ENCODE results near the gene RBP4.

Gene RBP4

DNA sequence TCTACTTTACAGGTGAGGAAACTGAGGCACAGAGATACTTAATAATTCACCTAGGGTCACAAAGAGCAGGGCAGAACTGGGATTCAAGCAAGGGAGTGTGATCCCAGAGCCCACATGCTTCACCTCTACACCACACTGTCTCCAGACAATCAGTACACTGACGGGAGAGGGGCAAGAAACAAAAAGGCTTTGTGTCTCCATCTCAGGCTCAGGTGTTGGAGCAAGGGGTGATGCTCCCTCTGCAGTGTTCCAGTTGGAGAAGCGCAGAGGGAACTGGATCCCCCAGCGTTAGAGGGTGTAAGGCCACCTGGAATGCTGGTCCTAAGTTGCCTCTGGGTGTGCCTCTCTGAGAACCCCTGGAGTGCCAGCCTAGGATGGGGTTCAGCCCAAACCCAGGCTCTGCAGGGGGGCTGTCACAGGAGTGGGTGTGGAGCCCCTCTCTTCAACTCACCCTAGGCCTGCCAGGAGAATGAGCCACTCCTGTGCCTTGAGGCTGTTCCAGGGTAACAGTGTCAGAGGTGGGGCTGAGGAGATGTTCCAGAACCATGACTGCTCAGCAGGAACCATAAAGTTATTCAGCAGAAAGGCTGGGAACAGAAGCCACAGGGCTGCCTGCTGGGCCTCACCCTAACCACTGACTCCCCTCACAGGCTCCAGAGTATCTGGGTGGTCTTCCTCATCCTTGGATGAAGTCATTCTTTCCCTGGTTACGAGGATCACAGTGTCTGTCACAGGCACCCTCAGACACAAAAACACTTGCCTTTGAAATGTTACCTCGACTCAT is 5.5 kb downstream of the RBP4 start:
- no peak for DNase-seq

GRCh38 chr10:93594518-93594917 is 6.5 kb downstream of the RBP4 start:
- DNase-seq: no peak

- DNase-seq: no peak
Measured at GRCh38 chr10:93593749-93594148, 7.3 kb downstream of the RBP4 start.

DNA sequence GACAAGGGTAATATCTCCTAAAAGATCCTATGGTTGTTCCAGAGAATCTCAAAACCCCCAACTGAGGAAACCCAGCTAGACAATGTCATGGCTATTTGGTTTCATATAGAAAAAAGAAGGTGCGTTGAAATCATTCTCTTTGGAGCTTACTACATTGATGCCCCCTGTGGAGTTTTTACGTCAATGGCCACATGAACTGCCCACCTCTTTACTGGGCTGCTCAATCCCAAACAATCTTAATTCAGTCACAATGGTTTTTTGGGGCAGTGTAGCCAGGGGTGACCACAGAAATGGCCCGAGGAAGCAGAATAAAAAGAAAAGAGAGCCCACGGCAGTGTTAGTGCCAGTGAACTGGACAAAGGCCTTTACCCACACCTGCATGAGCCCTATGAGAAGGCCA is 7.8 kb downstream of the RBP4 start:
- no peak for DNase-seq

- DNase-seq: no peak
Measured at GRCh38 chr10:93591065-93591808, 9.8 kb downstream of the RBP4 start.

DNA sequence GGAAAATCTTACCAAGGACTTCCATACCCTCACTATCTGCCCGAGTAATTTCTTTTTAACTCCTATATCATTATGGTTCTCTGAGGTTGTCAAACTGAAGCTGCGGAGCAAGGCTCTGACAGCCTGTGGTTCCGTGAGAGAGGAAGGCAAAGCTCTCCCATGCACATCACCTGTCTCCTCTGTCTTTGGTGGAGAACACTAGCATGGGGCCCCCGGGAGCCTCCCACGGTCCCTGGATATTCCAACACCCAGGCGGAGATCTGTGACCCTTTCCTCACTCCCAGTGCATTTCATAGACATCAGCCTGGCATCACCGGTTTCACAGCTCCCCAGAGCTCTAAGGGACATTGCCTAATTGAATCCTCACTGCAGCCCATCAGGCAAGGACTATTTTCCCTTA is 10.4 kb downstream of the RBP4 start:
- no peak for DNase-seq

DNA sequence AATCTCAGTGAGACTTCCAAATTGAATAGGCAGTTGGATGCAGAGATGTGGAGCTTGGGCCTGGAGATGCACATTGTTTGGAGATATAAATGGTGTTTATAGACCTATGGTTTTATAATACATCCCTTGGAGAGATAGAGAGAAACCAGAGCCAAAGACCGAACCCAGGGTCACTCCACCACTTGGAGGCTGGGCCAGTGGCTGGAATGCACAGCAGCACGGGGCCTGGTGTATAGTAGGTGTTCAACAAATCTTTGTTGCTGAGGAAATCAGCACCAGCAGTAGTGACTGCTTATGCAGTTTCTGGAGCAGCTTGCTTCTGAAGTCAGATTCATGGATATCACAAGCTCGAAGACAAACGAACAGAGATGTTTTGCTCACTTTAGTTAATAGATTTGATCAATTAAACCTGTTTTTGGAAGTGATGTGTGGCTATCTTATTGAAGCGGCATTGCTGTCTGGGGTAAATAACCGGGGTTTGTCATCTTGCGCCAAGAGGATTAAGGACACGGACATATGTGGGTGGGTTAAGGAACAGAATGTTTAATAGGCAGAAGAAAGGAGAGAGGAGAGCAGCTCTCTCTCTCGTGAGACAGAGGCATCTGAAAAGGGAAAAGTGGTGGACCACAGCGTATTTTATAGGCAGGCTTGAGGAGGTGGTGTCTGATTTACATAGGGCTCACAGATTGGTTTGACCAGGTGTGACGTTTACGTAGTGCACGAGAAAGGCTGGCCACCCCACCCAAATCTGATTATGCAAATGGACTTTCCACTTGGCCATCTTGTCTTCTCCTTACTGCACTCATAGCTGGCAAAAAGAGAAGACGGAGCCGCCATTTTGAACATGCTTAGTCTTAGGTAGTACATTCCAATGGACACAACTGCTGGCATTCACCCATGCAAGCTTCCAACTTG is 11.1 kb downstream of the RBP4 start:
- no peak for DNase-seq

DNA sequence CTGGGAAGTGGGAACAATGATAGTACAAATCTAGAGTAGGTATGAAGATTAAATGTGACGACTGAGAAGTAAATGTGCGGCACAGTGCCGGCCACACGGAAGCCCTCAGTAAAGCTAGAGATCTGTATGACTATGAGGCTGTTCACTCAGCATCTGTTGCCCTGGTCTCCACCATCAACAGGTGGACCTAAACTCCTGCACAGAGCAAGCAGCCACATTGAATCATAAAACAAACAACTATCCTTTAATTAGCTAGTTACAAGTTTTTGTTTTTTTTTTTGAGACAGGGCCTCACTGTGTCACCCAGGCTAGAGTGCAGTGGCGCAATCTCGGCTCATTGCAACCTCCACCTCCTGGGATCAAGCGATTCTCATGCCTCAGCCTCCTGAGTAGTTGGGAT is 16.6 kb downstream of the RBP4 start:
- DNase-seq: no peak

DNA sequence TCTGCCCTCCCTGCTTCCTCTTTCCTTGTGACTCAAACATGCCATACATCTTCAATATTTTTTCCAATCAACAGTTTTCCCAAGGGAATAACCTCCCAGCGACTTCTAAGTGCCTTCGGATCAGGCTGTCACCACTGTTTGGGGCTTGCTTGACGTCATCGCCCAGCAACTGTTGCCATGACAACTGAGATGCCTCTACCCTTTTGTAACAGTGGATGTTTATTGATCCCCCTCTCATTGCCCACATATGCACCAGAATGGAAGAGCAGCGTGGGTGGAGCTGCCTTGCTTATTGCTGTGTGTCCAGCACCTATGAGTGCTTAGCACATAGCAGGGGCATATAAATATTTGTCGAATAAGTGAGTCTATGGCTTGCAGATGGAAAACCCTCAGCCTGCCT is 20.2 kb downstream of the RBP4 start:
- DNase-seq: no peak

GRCh38 chr10:93579985-93580711 is 20.9 kb downstream of the RBP4 start:
- no peak for DNase-seq

DNA sequence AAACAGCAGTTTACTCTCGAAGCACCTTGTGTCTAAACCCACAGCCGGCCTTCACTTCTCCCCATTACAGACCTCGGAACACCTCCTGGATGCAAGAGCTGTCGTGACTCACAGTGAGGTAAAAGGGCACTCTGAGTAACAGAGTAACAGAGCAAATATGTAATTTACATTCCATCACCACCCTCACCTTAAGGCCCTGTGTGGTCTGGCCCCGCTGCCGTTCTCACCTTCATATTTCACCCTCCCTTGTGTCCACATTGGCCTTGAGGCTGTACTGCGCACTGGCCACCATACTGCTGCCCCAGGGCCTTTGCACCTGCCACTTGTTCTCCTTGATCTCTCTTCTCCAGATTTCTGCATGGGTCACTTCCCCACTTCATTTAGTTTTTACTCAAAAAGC is 21.9 kb downstream of the RBP4 start:
- no peak for DNase-seq

- no peak for DNase-seq
Measured at GRCh38 chr10:93577565-93577964, 23.5 kb downstream of the RBP4 start.

DNA sequence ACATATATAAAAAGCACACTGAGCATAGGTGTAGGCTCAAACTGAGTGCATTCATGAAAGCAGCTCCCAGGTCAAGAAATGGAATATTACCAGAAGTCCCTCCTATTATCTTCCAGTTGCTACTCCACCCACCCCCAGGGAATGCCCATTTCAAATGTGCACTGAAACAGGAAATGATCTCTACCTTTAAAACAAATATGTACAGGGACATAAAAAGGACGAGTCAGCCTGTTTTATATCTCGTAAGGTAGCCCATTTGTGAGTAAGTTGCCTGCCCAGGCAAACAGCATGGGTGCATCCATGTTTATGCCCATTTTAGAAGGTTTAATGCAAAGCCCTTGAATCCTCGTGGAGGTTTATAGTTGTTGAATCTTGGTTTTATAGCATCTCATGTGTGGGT is 24.1 kb downstream of the RBP4 start:
- DNase-seq: no peak

DNA sequence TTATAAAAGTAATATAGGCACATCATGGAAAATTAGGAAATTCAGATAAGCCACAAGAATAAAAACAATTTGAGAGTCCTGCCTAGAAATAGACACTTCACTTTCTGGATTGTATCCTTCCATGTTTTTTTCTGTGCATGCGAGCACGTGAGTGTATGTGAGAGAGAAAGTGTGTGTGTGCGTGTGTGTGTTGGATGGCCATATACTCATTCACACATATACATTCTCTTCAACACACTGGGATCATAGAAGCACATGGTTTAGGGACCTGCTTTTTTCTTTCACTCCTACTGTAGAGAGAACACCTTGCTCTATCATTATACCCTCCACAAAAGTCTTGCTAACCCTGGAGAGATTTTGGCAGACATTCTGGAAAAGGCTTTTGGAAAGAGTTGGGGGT is 27.1 kb downstream of the RBP4 start:
- no peak for DNase-seq

DNA sequence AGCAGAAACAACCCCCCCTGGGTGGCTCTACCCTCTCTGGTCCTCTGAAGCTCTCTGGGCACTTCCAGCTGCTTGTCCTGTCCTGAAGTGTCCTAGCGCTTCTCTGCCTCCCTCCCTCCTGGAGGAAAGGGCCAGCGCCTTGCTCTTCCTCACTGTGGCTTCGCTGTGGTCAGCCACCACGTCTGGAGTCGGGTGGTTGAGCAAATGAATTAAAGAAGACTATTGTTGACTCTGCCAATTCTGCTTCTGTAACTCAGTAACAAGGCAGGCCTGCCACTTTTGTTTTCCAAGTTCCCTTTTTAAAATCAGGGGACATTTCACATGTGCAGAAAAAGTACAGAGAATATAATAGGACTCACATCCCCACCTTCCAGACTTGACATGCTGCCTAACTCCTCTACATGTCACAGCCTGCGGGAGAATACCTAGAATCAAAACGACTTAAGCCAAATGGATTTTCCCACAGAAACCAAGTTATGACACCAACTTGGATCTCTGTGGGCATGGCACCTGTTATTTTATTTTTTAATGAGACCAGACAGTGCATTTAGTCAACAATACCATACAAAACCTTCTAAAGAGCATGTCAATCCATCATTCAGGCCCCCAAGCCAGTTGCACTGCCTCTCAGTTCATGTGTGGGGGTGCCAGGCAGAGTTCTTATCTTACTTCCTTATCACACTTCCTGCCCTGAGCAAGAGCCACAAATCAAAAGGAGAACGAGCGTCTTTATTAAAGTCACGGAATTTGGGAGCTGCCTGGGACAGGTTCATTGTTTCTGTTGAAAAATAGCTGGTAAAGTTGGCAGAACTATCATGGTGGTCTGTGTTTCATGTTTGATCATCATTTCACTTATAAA is 27.8 kb downstream of the RBP4 start:
- no peak for DNase-seq

- no peak for DNase-seq
Measured at GRCh38 chr10:93572606-93573005, 28.4 kb downstream of the RBP4 start.

DNA sequence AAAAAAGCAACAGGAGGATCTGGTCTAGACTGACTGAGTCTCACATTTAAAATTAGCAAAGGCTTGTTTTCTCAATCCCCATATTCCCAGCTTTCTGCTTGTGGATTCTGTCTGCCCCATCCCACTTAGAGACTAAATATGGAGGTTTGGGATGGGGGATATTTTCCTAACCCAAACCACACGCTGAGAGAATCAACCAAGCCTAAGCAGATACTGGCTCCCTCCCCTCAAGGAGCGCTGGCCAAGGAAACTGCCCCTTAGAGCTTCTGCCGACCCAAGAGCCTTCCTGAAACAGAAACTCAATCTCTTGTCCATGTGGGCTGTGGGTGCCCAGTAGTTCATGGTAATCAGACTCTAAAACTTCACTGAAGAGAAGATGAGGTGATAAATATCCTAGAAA is 30.7 kb downstream of the RBP4 start:
- DNase-seq: no peak

GRCh38 chr10:93568105-93568390 is 33.0 kb downstream of the RBP4 start:
- no peak for DNase-seq

GRCh38 chr10:93567277-93568104 is 33.5 kb downstream of the RBP4 start:
- no peak for DNase-seq

DNA sequence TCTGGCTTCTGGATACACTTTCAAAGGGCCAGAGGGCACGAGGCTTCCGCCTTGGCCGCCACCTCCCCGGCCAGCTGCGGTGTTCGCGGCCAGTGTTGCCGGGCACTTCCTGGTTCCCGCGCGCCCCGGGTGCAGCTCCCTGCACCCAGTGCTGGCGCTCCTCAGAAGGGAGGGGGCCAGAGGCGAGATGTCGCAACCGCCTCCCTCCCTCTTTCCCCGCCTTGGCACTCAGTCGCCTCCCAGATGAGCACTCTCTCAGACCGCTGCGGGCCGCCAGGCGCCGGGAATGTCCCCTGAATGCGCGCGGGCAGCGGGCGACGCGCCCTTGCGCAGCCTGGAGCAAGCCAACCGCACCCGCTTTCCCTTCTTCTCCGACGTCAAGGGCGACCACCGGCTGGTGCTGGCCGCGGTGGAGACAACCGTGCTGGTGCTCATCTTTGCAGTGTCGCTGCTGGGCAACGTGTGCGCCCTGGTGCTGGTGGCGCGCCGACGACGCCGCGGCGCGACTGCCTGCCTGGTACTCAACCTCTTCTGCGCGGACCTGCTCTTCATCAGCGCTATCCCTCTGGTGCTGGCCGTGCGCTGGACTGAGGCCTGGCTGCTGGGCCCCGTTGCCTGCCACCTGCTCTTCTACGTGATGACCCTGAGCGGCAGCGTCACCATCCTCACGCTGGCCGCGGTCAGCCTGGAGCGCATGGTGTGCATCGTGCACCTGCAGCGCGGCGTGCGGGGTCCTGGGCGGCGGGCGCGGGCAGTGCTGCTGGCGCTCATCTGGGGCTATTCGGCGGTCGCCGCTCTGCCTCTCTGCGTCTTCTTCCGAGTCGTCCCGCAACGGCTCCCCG is 34.4 kb downstream of the RBP4 start, which contains the start of gene FFAR4:
FFAR4 (plus strand) TSS at position 231 of the 842 bp plus-strand sequence; CDS start at position 287, 56 bp downstream.
- no peak for DNase-seq
